Measurements from ENCODE around the gene SPEM2. TPM values are rescaled to one million over a fixed set of nuclear protein-coding genes. Genes with fewer than 3 reads are reported as not detected.

SPEM2 gene
- total and polyA plus RNA-seq, 3 experiments from 2014 or later = not detected

GRCh38 chr17:7404737-7405349 lies 20.6 kb upstream of the SPEM2 start:
- H3K4me3 ChIP-seq (ENCODE audit: low read length) = peak overlapping the region; percentile 90
- H3K36me3 ChIP-seq (ENCODE audit: insufficient read depth, low read length) = no peaks in the 10 kb centered on the region
- POLR2A ChIA-PET = interaction anchor here (0.5 to 1.5 kb wide), 13 partner anchors 11 to 281 kb away, joined by 3 to 16 read pairs (median 5); partner anchors contain the start of genes ACAP1, MPDU1, PLSCR3 and TMEM102
- Mint-ChIP-seq H3K36me3 (peaks cover 0 to 5% (median 0%) of the 10 kb centered on the region in 3 donors), H3K27me3 (peaks cover 0 to 2% of the 10 kb centered on the region in 2 donors), H3K27ac (peak overlapping the region; percentile 83 to 99 (median 96)), H3K9me3 (no peaks in the 10 kb centered on the region), H3K4me3 (peak overlapping the region; percentile 90 to 99 (median 97)), H3K4me1 (peaks cover 17 to 41% (median 23%) of the 10 kb centered on the region in 3 donors)
- no peaks in the 10 kb centered on the region for H3K27me3 ChIP-seq (ENCODE audit: insufficient read depth, low read length, poor library complexity, severe bottlenecking)
- H3K4me1 ChIP-seq (ENCODE audit: insufficient read depth, low read length) = peaks cover 16% of the 10 kb centered on the region
- CTCF ChIA-PET = interaction anchor here (0.8 to 2.2 kb wide), 6 partner anchors 16 to 282 kb away, joined by 3 to 20 read pairs (median 5); partner anchors contain the start of genes ACAP1, TMEM102 and TP53
- DNase-seq = peak in 3 of 5 donors; percentile 72 to 84 (median 73)
- H3K27ac ChIP-seq (ENCODE audit: low read depth, low read length) = no peak overlapping the region
- no peaks in the 10 kb centered on the region for H3K9me3 ChIP-seq (ENCODE audit: low read length)

- peaks cover 17 to 41% (median 23%) of the 10 kb centered on the region in 3 donors for H3K4me1 Mint-ChIP-seq
- H3K36me3 Mint-ChIP-seq = peaks cover 0 to 5% (median 0%) of the 10 kb centered on the region in 3 donors
- peak overlapping the region; percentile 75 to 93 (median 82) for H3K4me3 Mint-ChIP-seq
- Histone ChIP-seq H3K27ac (ENCODE audit: low read depth, low read length) (no peak overlapping the region), H3K9me3 (ENCODE audit: low read length) (no peaks in the 10 kb centered on the region), H3K36me3 (ENCODE audit: insufficient read depth, low read length) (no peaks in the 10 kb centered on the region), H3K4me1 (ENCODE audit: insufficient read depth, low read length) (peaks cover 16% of the 10 kb centered on the region), H3K4me3 (ENCODE audit: low read length) (peak overlapping the region; percentile 90), H3K27me3 (ENCODE audit: insufficient read depth, low read length, poor library complexity, severe bottlenecking) (no peaks in the 10 kb centered on the region)
- H3K27ac Mint-ChIP-seq = peak overlapping the region in 6 of 8 donors; percentile 66 to 96 (median 82)
- no peak for DNase-seq
- ChIA-PET POLR2A (interaction anchor here (0.6 to 1.0 kb wide), 3 partner anchors 29 to 178 kb away, joined by 3 to 10 read pairs (median 5); partner anchors contain the start of gene MPDU1), CTCF (interaction anchor here (1.9 kb wide), 1 partner anchor 31 kb away, joined by 5 read pairs; no protein-coding TSS in a partner anchor)
- peaks cover 0 to 5% of the 10 kb centered on the region in 2 donors for H3K27me3 Mint-ChIP-seq
- H3K9me3 Mint-ChIP-seq = no peaks in the 10 kb centered on the region
Measured at GRCh38 chr17:7405350-7406234, 19.8 kb upstream of the SPEM2 start.

- peaks cover 0 to 5% (median 0%) of the 10 kb centered on the region in 3 donors for H3K36me3 Mint-ChIP-seq
- peaks cover 0 to 5% of the 10 kb centered on the region in 2 donors for H3K27me3 Mint-ChIP-seq
- H3K9me3 Mint-ChIP-seq = no peaks in the 10 kb centered on the region
- peaks cover 17 to 41% (median 23%) of the 10 kb centered on the region in 3 donors for H3K4me1 Mint-ChIP-seq
- CTCF ChIA-PET = interaction anchor here (1.0 to 1.9 kb wide), 2 partner anchors 21 to 30 kb away, joined by 3 to 5 read pairs; no protein-coding TSS in a partner anchor
- peak overlapping the region in 6 of 7 donors; percentile 47 to 87 (median 70) for H3K4me3 Mint-ChIP-seq
- no peaks in the 10 kb centered on the region for H3K9me3 ChIP-seq (ENCODE audit: low read length)
- POLR2A ChIA-PET = interaction anchor here (1.1 kb wide), 1 partner anchor 22 kb away, joined by 3 read pairs; no protein-coding TSS in a partner anchor
- H3K4me3 ChIP-seq (ENCODE audit: low read length) = no peak overlapping the region
- H3K4me1 ChIP-seq (ENCODE audit: insufficient read depth, low read length) = peaks cover 16% of the 10 kb centered on the region
- no peak overlapping the region for H3K27ac ChIP-seq (ENCODE audit: low read depth, low read length)
- DNase-seq = no peak
- no peaks in the 10 kb centered on the region for H3K36me3 ChIP-seq (ENCODE audit: insufficient read depth, low read length)
- peak overlapping the region in 3 of 8 donors; percentile 50 to 58 (median 55) for H3K27ac Mint-ChIP-seq
- H3K27me3 ChIP-seq (ENCODE audit: insufficient read depth, low read length, poor library complexity, severe bottlenecking) = no peaks in the 10 kb centered on the region
Measured at GRCh38 chr17:7406235-7406825, 19.1 kb upstream of the SPEM2 start.

- H3K36me3 ChIP-seq (ENCODE audit: insufficient read depth, low read length) = no peaks in the 10 kb centered on the region
- DNase-seq = no peak
- no peak overlapping the region for H3K4me3 ChIP-seq (ENCODE audit: low read length)
- H3K27ac Mint-ChIP-seq = peak overlapping the region in 1 of 8 donors; percentile 15
- peaks cover 0 to 5% (median 0%) of the 10 kb centered on the region in 3 donors for H3K36me3 Mint-ChIP-seq
- ChIA-PET CTCF (interaction anchor here (1.0 to 2.0 kb wide), 3 partner anchors 22 to 51 kb away, joined by 3 to 5 read pairs (median 5); no protein-coding TSS in a partner anchor), POLR2A (interaction anchor here (1.1 kb wide), 1 partner anchor 23 kb away, joined by 3 read pairs; no protein-coding TSS in a partner anchor)
- peaks cover 16% of the 10 kb centered on the region for H3K4me1 ChIP-seq (ENCODE audit: insufficient read depth, low read length)
- no peak overlapping the region for H3K27ac ChIP-seq (ENCODE audit: low read depth, low read length)
- H3K9me3 ChIP-seq (ENCODE audit: low read length) = no peaks in the 10 kb centered on the region
- peaks cover 0 to 5% of the 10 kb centered on the region in 2 donors for H3K27me3 Mint-ChIP-seq
- no peaks in the 10 kb centered on the region for H3K27me3 ChIP-seq (ENCODE audit: insufficient read depth, low read length, poor library complexity, severe bottlenecking)
- no peaks in the 10 kb centered on the region for H3K9me3 Mint-ChIP-seq
- H3K4me3 Mint-ChIP-seq = peak overlapping the region in 4 of 7 donors; percentile 4 to 52 (median 44)
- peaks cover 17 to 39% (median 23%) of the 10 kb centered on the region in 3 donors for H3K4me1 Mint-ChIP-seq
Measured at GRCh38 chr17:7407082-7407481, 18.3 kb upstream of the SPEM2 start.

GRCh38 chr17:7407485-7408251 lies 17.7 kb upstream of the SPEM2 start, which contains the start of gene NLGN2:
TSS of gene NLGN2 (plus strand) at chr17:7407845. CDS start at chr17:7408256, 411 bp downstream.
- ChIA-PET CTCF (interaction anchor here (0.8 to 2.0 kb wide), 4 partner anchors 24 to 52 kb away, joined by 3 to 7 read pairs (median 5); no protein-coding TSS in a partner anchor), POLR2A (interaction anchor here (0.6 kb wide), 1 partner anchor 76 kb away, joined by 3 read pairs; the partner anchor contains the start of gene POLR2A)
- Mint-ChIP-seq H3K4me1 (peaks cover 16 to 38% (median 22%) of the 10 kb centered on the region in 3 donors), H3K36me3 (peaks cover 0 to 5% (median 0%) of the 10 kb centered on the region in 3 donors), H3K27me3 (peaks cover 0 to 5% of the 10 kb centered on the region in 2 donors), H3K9me3 (no peaks in the 10 kb centered on the region), H3K27ac (peak within 1 kb of the TSS in 5 of 8 donors; percentile 15 to 76 (median 66)), H3K4me3 (peak within 1 kb of the TSS; percentile 32 to 78 (median 50))
- H3K4me1 ChIP-seq (ENCODE audit: insufficient read depth, low read length) = peaks cover 16% of the 10 kb centered on the region
- no peak for DNase-seq
- H3K27ac ChIP-seq (ENCODE audit: low read depth, low read length) = no peak within 1 kb of the TSS
- no peaks in the 10 kb centered on the region for H3K27me3 ChIP-seq (ENCODE audit: insufficient read depth, low read length, poor library complexity, severe bottlenecking)
- H3K36me3 ChIP-seq (ENCODE audit: insufficient read depth, low read length) = no peaks in the 10 kb centered on the region
- no peaks in the 10 kb centered on the region for H3K9me3 ChIP-seq (ENCODE audit: low read length)
- no peak within 1 kb of the TSS for H3K4me3 ChIP-seq (ENCODE audit: low read length)

GRCh38 chr17:7408252-7408727 lies 17.1 kb upstream of the SPEM2 start:
- Mint-ChIP-seq H3K4me3 (peak overlapping the region in 3 of 7 donors; percentile 32 to 78 (median 39)), H3K27ac (peak overlapping the region in 1 of 8 donors; percentile 66)
- DNase-seq = peak in 4 of 5 donors; percentile 18 to 68 (median 44)

More at GRCh38 chr17:7408252-7408727, 17.1 kb upstream of the SPEM2 start:
- peaks cover 0 to 5% (median 0%) of the 10 kb centered on the region in 3 donors for H3K36me3 Mint-ChIP-seq
- peaks cover 10 to 32% (median 16%) of the 10 kb centered on the region in 3 donors for H3K4me1 Mint-ChIP-seq
- ChIA-PET POLR2A (no interaction called here), CTCF (interaction anchor here (0.8 to 2.0 kb wide), 3 partner anchors 24 to 52 kb away, joined by 3 to 7 read pairs (median 5); no protein-coding TSS in a partner anchor)
- Histone ChIP-seq H3K9me3 (ENCODE audit: low read length) (no peaks in the 10 kb centered on the region), H3K36me3 (ENCODE audit: insufficient read depth, low read length) (no peaks in the 10 kb centered on the region), H3K4me3 (ENCODE audit: low read length) (no peak overlapping the region), H3K27me3 (ENCODE audit: insufficient read depth, low read length, poor library complexity, severe bottlenecking) (no peaks in the 10 kb centered on the region), H3K4me1 (ENCODE audit: insufficient read depth, low read length) (peaks cover 10% of the 10 kb centered on the region), H3K27ac (ENCODE audit: low read depth, low read length) (no peak overlapping the region)
- peaks cover 0 to 6% of the 10 kb centered on the region in 2 donors for H3K27me3 Mint-ChIP-seq
- H3K9me3 Mint-ChIP-seq = no peaks in the 10 kb centered on the region

Measured in CD8-positive, alpha-beta memory T cell (primary cell).